Measurements from ENCODE around the gene ARHGEF3.

Gene ARHGEF3

DNA sequence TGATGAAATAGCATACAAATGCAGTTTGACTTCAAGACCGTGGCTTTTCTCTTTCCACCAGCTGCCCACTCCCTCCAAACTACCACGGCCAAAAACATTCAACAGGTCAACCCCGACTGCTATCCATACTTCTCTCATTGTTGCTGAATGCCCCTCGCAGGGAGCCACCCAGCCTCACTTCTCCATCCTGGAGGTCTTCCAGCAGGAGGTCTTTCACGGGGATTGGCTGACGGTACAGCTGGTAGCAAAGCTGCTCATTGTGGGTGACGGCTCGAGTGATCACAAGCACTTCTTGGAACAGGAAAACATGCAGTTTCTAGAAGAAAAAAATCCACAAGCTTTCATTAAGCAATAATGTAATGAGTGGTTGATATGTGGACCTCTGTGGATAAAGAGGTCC, 69.6 kb downstream of the ARHGEF3 start:
- POLR2A ChIA-PET: no interaction called here
- no peak overlapping the region for H3K27ac ChIP-seq (ENCODE audit: extremely low read depth, low read depth, low read length)
- TF ChIP-seq ZSCAN23 (tag by site-specific recombination; IDR thresholded peaks at IDR 0.05): no peak
- no peak for TF ChIP-seq ZNF292 (tag by site-specific recombination; IDR thresholded peaks at IDR 0.05; ENCODE audit: borderline replicate concordance, low read depth)
- no peak for TF ChIP-seq ZNF785 (tag by site-specific recombination; IDR thresholded peaks at IDR 0.05)
- peak; percentile 72 for TF ChIP-seq SCRT2 (tag by site-specific recombination; IDR thresholded peaks at IDR 0.05)
- no peaks in the 10 kb centered on the region for H3K9me3 ChIP-seq (ENCODE audit: control insufficient read depth, insufficient read depth, low read depth, low read length)
- H3K4me3 ChIP-seq (ENCODE audit: low read depth, low read length): no peak overlapping the region
- CTCF ChIA-PET: no interaction called here
- H3K4me1 ChIP-seq (ENCODE audit: control insufficient read depth, insufficient read depth, low read length): no peaks in the 10 kb centered on the region
- H3K36me3 ChIP-seq (ENCODE audit: control insufficient read depth in 2 of 2, insufficient read depth in 1 of 2, low read length in 2 of 2): peaks cover 0 to 45% of the 10 kb centered on the region in 2 experiments; a peak in 2 of 3 replicates

GRCh38 chr3:56725175-56725574, 76.6 kb downstream of the ARHGEF3 start:
- H3K27ac ChIP-seq (ENCODE audit: extremely low read depth, low read depth, low read length): no peak overlapping the region
- H3K36me3 ChIP-seq (ENCODE audit: control insufficient read depth in 2 of 2, insufficient read depth in 1 of 2, low read length in 2 of 2): peaks cover 6 to 34% of the 10 kb centered on the region in 2 experiments; a peak in 2 of 3 replicates
- H3K4me1 ChIP-seq (ENCODE audit: control insufficient read depth, insufficient read depth, low read length): no peaks in the 10 kb centered on the region
- no peaks in the 10 kb centered on the region for H3K9me3 ChIP-seq (ENCODE audit: control insufficient read depth, insufficient read depth, low read depth, low read length)
- ChIA-PET POLR2A (interaction anchor here (0.5 kb wide), 1 partner anchor 9 kb away, joined by 9 read pairs; no protein-coding TSS in a partner anchor), CTCF (interaction anchor here (0.9 to 1.0 kb wide), 2 partner anchors 263 to 266 kb away, joined by 3 read pairs; no protein-coding TSS in a partner anchor)
- H3K4me3 ChIP-seq (ENCODE audit: low read depth, low read length): no peak overlapping the region
- TF ChIP-seq, protein P1, sequence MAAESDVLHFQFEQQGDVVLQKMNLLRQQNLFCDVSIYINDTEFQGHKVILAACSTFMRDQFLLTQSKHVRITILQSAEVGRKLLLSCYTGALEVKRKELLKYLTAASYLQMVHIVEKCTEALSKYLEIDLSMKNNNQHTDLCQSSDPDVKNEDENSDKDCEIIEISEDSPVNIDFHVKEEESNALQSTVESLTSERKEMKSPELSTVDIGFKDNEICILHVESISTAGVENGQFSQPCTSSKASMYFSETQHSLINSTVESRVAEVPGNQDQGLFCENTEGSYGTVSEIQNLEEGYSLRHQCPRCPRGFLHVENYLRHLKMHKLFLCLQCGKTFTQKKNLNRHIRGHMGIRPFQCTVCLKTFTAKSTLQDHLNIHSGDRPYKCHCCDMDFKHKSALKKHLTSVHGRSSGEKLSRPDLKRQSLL (tag by site-specific recombination; IDR thresholded peaks at IDR 0.05): no peak
- TF ChIP-seq ZNF843 (tag by site-specific recombination; IDR thresholded peaks at IDR 0.05) (no peak), ZNF16 (tag by site-specific recombination; IDR thresholded peaks at IDR 0.05; ENCODE audit: low read depth) (no peak), SCRT1 (tag by site-specific recombination; IDR thresholded peaks at IDR 0.05; ENCODE audit: borderline replicate concordance) (no peak), YY1 (tag by site-specific recombination; IDR thresholded peaks at IDR 0.05) (no peak), ZNF701 (tag by site-specific recombination; IDR thresholded peaks at IDR 0.05) (no peak), ZNF596 (tag by site-specific recombination; IDR thresholded peaks at IDR 0.05) (no peak), ZBTB48 (tag by site-specific recombination; IDR thresholded peaks at IDR 0.05) (no peak), ZNF792 (tag by site-specific recombination; IDR thresholded peaks at IDR 0.05) (no peak), ZNF776 (tag by site-specific recombination; IDR thresholded peaks at IDR 0.05; ENCODE audit: borderline replicate concordance) (no peak), ZNF585B (tag by site-specific recombination; IDR thresholded peaks at IDR 0.05) (no peak), OVOL3 (tag by site-specific recombination; IDR thresholded peaks at IDR 0.05) (no peak), REST (tag by site-specific recombination; IDR thresholded peaks at IDR 0.05) (no peak), ZSCAN16 (tag by site-specific recombination; IDR thresholded peaks at IDR 0.05) (no peak), ZNF707 (tag by site-specific recombination; IDR thresholded peaks at IDR 0.05) (no peak)
- TF ChIP-seq, protein P2, sequence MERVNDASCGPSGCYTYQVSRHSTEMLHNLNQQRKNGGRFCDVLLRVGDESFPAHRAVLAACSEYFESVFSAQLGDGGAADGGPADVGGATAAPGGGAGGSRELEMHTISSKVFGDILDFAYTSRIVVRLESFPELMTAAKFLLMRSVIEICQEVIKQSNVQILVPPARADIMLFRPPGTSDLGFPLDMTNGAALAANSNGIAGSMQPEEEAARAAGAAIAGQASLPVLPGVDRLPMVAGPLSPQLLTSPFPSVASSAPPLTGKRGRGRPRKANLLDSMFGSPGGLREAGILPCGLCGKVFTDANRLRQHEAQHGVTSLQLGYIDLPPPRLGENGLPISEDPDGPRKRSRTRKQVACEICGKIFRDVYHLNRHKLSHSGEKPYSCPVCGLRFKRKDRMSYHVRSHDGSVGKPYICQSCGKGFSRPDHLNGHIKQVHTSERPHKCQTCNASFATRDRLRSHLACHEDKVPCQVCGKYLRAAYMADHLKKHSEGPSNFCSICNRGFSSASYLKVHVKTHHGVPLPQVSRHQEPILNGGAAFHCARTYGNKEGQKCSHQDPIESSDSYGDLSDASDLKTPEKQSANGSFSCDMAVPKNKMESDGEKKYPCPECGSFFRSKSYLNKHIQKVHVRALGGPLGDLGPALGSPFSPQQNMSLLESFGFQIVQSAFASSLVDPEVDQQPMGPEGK (tag by site-specific recombination; IDR thresholded peaks at IDR 0.05): no peak
- TF ChIP-seq, protein P3, sequence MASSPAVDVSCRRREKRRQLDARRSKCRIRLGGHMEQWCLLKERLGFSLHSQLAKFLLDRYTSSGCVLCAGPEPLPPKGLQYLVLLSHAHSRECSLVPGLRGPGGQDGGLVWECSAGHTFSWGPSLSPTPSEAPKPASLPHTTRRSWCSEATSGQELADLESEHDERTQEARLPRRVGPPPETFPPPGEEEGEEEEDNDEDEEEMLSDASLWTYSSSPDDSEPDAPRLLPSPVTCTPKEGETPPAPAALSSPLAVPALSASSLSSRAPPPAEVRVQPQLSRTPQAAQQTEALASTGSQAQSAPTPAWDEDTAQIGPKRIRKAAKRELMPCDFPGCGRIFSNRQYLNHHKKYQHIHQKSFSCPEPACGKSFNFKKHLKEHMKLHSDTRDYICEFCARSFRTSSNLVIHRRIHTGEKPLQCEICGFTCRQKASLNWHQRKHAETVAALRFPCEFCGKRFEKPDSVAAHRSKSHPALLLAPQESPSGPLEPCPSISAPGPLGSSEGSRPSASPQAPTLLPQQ (tag by site-specific recombination; IDR thresholded peaks at IDR 0.05): no peak
- TF ChIP-seq, protein P4, sequence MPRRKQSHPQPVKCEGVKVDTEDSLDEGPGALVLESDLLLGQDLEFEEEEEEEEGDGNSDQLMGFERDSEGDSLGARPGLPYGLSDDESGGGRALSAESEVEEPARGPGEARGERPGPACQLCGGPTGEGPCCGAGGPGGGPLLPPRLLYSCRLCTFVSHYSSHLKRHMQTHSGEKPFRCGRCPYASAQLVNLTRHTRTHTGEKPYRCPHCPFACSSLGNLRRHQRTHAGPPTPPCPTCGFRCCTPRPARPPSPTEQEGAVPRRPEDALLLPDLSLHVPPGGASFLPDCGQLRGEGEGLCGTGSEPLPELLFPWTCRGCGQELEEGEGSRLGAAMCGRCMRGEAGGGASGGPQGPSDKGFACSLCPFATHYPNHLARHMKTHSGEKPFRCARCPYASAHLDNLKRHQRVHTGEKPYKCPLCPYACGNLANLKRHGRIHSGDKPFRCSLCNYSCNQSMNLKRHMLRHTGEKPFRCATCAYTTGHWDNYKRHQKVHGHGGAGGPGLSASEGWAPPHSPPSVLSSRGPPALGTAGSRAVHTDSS (tag by site-specific recombination; IDR thresholded peaks at IDR 0.05): no peak
- TF ChIP-seq, protein P5, sequence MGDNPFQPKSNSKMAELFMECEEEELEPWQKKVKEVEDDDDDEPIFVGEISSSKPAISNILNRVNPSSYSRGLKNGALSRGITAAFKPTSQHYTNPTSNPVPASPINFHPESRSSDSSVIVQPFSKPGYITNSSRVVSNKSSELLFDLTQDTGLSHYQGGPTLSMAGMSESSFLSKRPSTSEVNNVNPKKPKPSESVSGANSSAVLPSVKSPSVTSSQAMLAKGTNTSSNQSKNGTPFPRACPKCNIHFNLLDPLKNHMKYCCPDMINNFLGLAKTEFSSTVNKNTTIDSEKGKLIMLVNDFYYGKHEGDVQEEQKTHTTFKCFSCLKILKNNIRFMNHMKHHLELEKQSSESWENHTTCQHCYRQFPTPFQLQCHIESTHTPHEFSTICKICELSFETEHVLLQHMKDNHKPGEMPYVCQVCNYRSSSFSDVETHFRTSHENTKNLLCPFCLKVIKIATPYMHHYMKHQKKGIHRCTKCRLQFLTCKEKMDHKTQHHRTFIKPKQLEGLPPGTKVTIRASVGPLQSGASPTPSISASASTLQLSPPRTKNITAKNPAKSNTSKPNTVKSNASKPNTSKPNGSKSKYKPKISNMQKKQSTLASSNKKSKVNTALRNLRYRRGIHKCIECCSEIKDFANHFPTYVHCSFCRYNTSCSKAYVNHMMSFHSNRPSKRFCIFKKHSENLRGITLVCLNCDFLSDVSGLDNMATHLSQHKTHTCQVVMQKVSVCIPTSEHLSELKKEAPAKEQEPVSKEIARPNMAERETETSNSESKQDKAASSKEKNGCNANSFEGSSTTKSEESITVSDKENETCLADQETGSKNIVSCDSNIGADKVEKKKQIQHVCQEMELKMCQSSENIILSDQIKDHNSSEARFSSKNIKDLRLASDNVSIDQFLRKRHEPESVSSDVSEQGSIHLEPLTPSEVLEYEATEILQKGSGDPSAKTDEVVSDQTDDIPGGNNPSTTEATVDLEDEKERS (tag by site-specific recombination; IDR thresholded peaks at IDR 0.05): no peak

Measured in HEK293 (cell line).